A549 (cell line): ENCODE data around the gene TBXA2R. TPM values are rescaled to one million over a fixed set of nuclear protein-coding genes. Genes with fewer than 3 reads are reported as not detected.

ENCODE experiments used
- ATAC-seq, 2 experiments: fragments of 200-7000 bp in 1 of 2; fragments of >200 bp in 1 of 2; cut with Nextera tagmentation in 1 of 2; cut with Tn5 transposase in 1 of 2; 3 replicates each; pipeline versions ENCODE4 v1.8.0 to v1.9.1; 2018 to 2020; ENCODE audit warnings: mild to moderate bottlenecking in 1 of 2, moderate library complexity in 1 of 2
- CTCF ChIA-PET: fragments of 300-600 bp; sonication (Branson Sonifier 250); formaldehyde crosslinking; extraction: SDS; loops from one replicate; lab custom pipeline; 2021; ENCODE audit warnings: antibody characterized with exemption, inconsistent platforms; lab: Yijun Ruan, JAX
- POLR2A ChIA-PET: fragments of 350-600 bp; formaldehyde crosslinking; extraction: SDS; loops from one replicate; lab custom pipeline; 2021; ENCODE audit warnings: antibody characterized with exemption, inconsistent platforms; lab: Yijun Ruan, JAX
- DNase-seq, 2 experiments: peaks; one replicate each; pipeline versions ENCODE4 v3.0.0 to v3.0.0-alpha.2; 2011 to 2016; ENCODE audit warnings: low read depth in 1 of 2, low spot score in 1 of 2
- FAIRE-seq: peaks from 2 replicates; lab custom pipeline; 2011; peaks lifted over from hg19 to GRCh38; lab: Jason Lieb, UNC
- H3K27ac ChIP-seq, 2 experiments: fragments of >200 bp; sonication (Bioruptor Twin); formaldehyde crosslinking; 3 replicates each; pipeline ENCODE4 v1.5.1; 2016 to 2017
- H3K4me1 ChIP-seq: fragments of >200 bp; sonication (Bioruptor Twin); formaldehyde crosslinking; 3 replicates; pipeline ENCODE4 v1.6.1; 2016
- H3K4me2 ChIP-seq: fragments of >200 bp; sonication (Bioruptor Twin); formaldehyde crosslinking; 3 replicates; pipeline ENCODE4 v1.6.1; 2016
- H3K4me3 ChIP-seq: fragments of >200 bp; sonication (Bioruptor Twin); formaldehyde crosslinking; 3 replicates; pipeline ENCODE4 v1.5.1; 2016
- H3K9me3 ChIP-seq: fragments of >200 bp; sonication (Bioruptor Twin); formaldehyde crosslinking; 3 replicates; pipeline ENCODE4 v1.6.1; 2016
- BHLHE40 ChIP-seq: IDR thresholded peaks from 2 replicates; pipeline ENCODE4 v1.6.1; 2012; ENCODE audit warnings: low read depth, low read length, inconsistent platforms
- CEBPB ChIP-seq, 2 experiments: fragments of >200 bp in 1 of 2; sonication (Bioruptor Twin) in 1 of 2; formaldehyde crosslinking in 1 of 2; IDR thresholded peaks; 2 replicates each; pipeline ENCODE4 v1.6.1; 2012 to 2016
- CHD2 ChIP-seq: fragments of 150-350 bp; IDR thresholded peaks from 2 replicates; pipeline ENCODE4 v1.6.1; 2014; ENCODE audit warnings: low read length; ENCODE audit not compliant: partially characterized antibody
- CHD4 ChIP-seq: fragments of 200-600 bp; sonication (generic); IDR thresholded peaks from 2 replicates; pipeline ENCODE4 v1.6.1; 2016; ENCODE audit warnings: antibody characterized with exemption, mild to moderate bottlenecking, borderline replicate concordance
- EP300 ChIP-seq, 2 experiments: fragments of >200 bp; sonication (Bioruptor Twin); formaldehyde crosslinking; IDR thresholded peaks; 2 replicates in 1 of 2; 3 replicates in 1 of 2; pipeline ENCODE4 v1.6.1; 2016 to 2017
- ESRRA ChIP-seq: fragments of 150-350 bp; IDR thresholded peaks from 2 replicates; pipeline ENCODE4 v1.6.1; 2014; ENCODE audit warnings: mild to moderate bottlenecking, low read length, borderline replicate concordance
- GATA3 ChIP-seq: IDR thresholded peaks from 2 replicates; pipeline ENCODE4 v1.6.1; 2012; ENCODE audit warnings: borderline replicate concordance
- HOXB5 ChIP-seq: fragments of 250-450 bp; sonication (Bioruptor Pico); IDR thresholded peaks from 2 replicates; pipeline ENCODE4 v1.5.0; 2020; ENCODE audit warnings: mild to moderate bottlenecking, moderate library complexity
- JUN ChIP-seq, 2 experiments: fragments of >200 bp; sonication (Bioruptor Twin); formaldehyde crosslinking; IDR thresholded peaks; 2 replicates in 1 of 2; 3 replicates in 1 of 2; pipeline ENCODE4 v1.6.1; 2016 to 2017
- KDM5A ChIP-seq: fragments of 200-600 bp; sonication (generic); IDR thresholded peaks from 2 replicates; pipeline ENCODE4 v1.6.1; 2016; ENCODE audit warnings: antibody characterized with exemption, mild to moderate bottlenecking
- MAZ ChIP-seq: fragments of 150-350 bp; IDR thresholded peaks from 2 replicates; pipeline ENCODE4 v1.6.1; 2014; ENCODE audit warnings: antibody characterized with exemption, low read depth, low read length, borderline replicate concordance
- NR3C1 ChIP-seq: fragments of >200 bp; sonication (Bioruptor Twin); formaldehyde crosslinking; IDR thresholded peaks from 3 replicates; pipeline ENCODE4 v1.6.1; 2017
- RAD21 ChIP-seq, 2 experiments: fragments of >200 bp in 1 of 2; sonication (Bioruptor Twin) in 1 of 2; formaldehyde crosslinking in 1 of 2; IDR thresholded peaks in 1 of 2; conservative IDR thresholded peaks in 1 of 2; 2 replicates in 1 of 2; 3 replicates in 1 of 2; pipeline ENCODE4 v1.6.1; 2012 to 2018; ENCODE audit warnings: inconsistent platforms in 1 of 2
- RCOR1 ChIP-seq: fragments of 150-350 bp; IDR thresholded peaks from 2 replicates; pipeline ENCODE4 v1.6.1; 2014; ENCODE audit warnings: antibody characterized with exemption, low read length, low read depth
- RFX5 ChIP-seq: fragments of 450-650 bp; IDR thresholded peaks from 2 replicates; pipeline ENCODE4 v1.7.1; 2014; ENCODE audit warnings: antibody characterized with exemption, mild to moderate bottlenecking, moderate library complexity
- SMC3 ChIP-seq: fragments of >200 bp; sonication (Bioruptor Twin); formaldehyde crosslinking; IDR thresholded peaks from 3 replicates; pipeline ENCODE4 v1.6.1; 2018; ENCODE audit warnings: inconsistent platforms
- TFCP2L1 ChIP-seq: fragments of 250-450 bp; sonication (Bioruptor Pico); IDR thresholded peaks from 2 replicates; pipeline ENCODE4 v1.5.0; 2021; ENCODE audit warnings: mild to moderate bottlenecking
- ZFP36 ChIP-seq: fragments of 450-650 bp; IDR thresholded peaks from 2 replicates; pipeline ENCODE4 v1.6.1; 2014; ENCODE audit warnings: borderline replicate concordance; ENCODE audit not compliant: partially characterized antibody
- ZSCAN20 ChIP-seq: fragments of 250-450 bp; sonication (Bioruptor Pico); IDR thresholded peaks from 2 replicates; pipeline ENCODE4 v1.8.0; 2022; ENCODE audit warnings: mild to moderate bottlenecking, moderate library complexity
- WGBS: methylation state at CpG from one replicate; pipeline ENCODE4 v1.1.6; 2017; ENCODE audit errors: missing lambda C conversion rate; 5-methylcytosine and 5-hydroxymethylcytosine counted together
- polyA plus RNA-seq, 4 experiments: library from polyadenylated mRNA; depleted of rRNA in 3 of 4; stranded (reverse); fragments of >200 nt; fragmentation: RNase III in 1 of 4; extraction: RNeasy Plus Mini Kit Qiagen cat#74134 plus additional on column Dnase treatment in 1 of 4; gene quantifications; 2 replicates in 3 of 4; 3 replicates in 1 of 4; pipeline ENCODE4 v1.2.3, GENCODE V29; 2011 to 2017
- TF ChIP-seq, protein P1 (sequence below): IDR thresholded peaks from 2 replicates; pipeline ENCODE4 v1.6.1; 2012; ENCODE audit warnings: low read depth, borderline replicate concordance
- TF ChIP-seq, protein P2 (sequence below): IDR thresholded peaks from 2 replicates; pipeline ENCODE4 v1.6.1; 2012
- TF ChIP-seq, protein P3 (sequence below): fragments of 250-450 bp; sonication (Bioruptor Pico); IDR thresholded peaks from 2 replicates; pipeline ENCODE4 v1.5.0; 2021; ENCODE audit warnings: mild to moderate bottlenecking, moderate library complexity, borderline replicate concordance

TBXA2R gene
- polyA plus RNA-seq, 2 of the 4 experiments (the other 2 are of a cell fraction): 0.13 to 0.49 TPM

DNA sequence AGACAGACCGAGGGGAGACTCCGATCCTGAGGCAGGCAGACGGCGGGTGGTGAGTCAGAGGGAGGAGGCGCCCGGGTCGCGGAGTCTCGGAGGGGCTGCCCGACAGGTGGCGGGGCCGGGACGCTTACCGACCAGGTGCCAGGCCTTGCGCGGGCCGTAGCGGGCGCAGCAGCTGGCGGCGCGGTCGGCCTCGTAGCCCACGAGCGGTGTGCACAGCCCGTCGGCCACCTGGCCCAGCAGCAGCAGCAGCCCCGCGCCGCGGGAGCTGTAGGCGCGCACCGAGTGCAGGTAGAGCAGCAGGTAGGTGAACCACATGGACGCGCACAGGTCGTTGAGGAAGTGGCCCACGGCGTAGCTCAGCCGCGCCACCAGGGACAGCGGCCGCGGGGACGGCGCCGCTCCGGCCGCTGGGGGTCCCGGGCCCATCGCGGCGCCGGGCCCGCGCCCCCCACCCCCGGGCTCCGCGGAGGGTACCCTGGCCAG, 49.7 kb downstream of the TBXA2R start:
- Histone ChIP-seq H3K4me1 (peaks cover 28% of the 10 kb centered on the region), H3K27ac (peak overlapping the region; percentile 89 to 100)

DNA sequence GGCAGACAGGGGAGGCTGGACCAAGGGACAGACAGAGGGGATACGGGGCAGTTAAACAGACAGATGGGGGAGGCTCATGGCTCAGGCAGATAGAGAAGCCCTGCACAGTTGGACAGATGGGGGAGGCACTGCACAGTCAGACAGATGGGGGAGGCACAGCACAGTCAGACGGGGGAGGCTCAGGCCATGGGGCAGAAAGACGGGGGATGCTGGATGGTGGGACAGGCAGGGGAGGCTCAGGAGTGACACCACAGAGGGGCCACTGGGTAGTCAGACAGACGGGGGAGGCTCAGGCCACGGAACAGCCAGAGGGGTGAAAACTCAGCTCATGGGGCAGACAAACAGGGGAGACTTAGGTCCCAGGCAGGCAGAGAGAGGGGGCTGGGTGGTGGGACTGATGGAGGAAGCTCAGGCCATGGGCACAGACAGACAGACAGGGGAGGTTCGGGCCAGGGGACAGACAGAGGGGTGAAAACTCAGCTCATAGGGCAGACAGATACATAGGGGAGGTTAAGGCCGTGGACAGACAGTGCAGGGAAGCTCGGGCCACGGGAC, 50.2 kb downstream of the TBXA2R start:
- peak overlapping the region; percentile 89 to 100 for H3K27ac ChIP-seq
- POLR2A ChIA-PET: interaction anchor here (1.0 to 2.6 kb wide), 2 partner anchors 9 to 17 kb away, joined by 3 to 14 read pairs; no protein-coding TSS in a partner anchor
- 14% methylated on average over 8 of the region's 9 CpGs for WGBS

More for the DNA sequence above, 49.7 kb downstream of the TBXA2R start:
- no peak for FAIRE-seq
- CTCF ChIA-PET: interaction anchor here (0.9 to 10.0 kb wide), 12 partner anchors 8 to 104 kb away, joined by 3 to 70 read pairs (median 4); partner anchors contain the start of gene HMG20B
- Histone ChIP-seq H3K4me3 (peak overlapping the region; percentile 87), H3K4me2 (peak overlapping the region; percentile 98), H3K9me3 (no peaks in the 10 kb centered on the region)
- POLR2A ChIA-PET: interaction anchor here (1.0 to 2.6 kb wide), 3 partner anchors 9 to 17 kb away, joined by 3 to 14 read pairs (median 4); no protein-coding TSS in a partner anchor
- TF ChIP-seq CEBPB (IDR thresholded peaks at IDR 0.05): no peak
- TF ChIP-seq CHD4: no peak
- 0 out of 5 replicates have a peak, but pooled peaks of 1 of the 2 experiments have one; percentile 15 for TF ChIP-seq RAD21 (conservative IDR thresholded peaks at IDR 0.05 in 1 of 2, IDR thresholded peaks at IDR 0.05 in 1 of 2)
- no peak for TF ChIP-seq KDM5A
- TF ChIP-seq, all 56 proteins: peak for 1
- DNase-seq: peak in 1 of 2 experiments; percentile 46
- peak; percentile 12 to 43; a peak in 4 of 6 replicates for ATAC-seq
- WGBS: 0% methylated on average over 1 of the region's 60 CpGs

DNA sequence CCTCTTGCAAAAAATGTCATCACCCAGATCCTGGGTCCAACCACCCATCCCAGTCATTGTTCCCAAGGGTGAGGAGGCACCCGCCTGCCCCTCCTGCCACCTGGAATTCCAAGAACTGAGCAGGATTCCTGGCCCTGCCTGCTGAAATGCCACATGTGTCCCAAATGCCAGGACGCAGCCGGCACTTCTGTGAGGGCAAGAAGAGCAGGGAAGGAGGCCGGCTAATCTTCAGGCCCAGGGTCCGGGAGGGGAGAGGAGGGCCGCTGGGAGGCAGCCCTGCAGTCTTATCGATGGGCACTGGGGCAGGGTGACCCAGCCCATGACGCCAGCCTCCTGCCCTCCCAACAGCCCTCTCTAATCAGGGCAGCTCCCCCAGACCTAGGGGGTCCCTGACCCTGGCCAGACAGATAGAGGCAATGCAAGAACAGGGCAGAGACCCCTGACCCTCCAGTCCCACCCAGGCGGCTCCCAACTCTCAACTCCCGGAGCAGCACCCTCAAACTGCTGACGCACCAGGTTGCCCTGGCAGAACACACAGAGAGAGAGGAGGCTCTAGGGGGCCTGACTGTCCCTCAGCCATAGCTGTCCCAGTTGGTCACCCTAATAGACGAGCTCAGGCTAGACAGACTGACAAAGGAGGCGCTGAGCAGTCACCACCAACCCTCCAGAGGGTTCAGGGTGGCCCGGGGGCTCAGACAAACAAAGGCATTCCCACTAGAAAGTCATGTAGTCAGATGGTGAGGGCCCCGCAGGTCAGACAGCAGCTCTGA, 50.8 kb downstream of the TBXA2R start:
- no peak for FAIRE-seq
- Histone ChIP-seq H3K4me3 (peak overlapping the region; percentile 87), H3K4me2 (peak overlapping the region; percentile 98), H3K4me1 (peaks cover 22% of the 10 kb centered on the region), H3K9me3 (no peaks in the 10 kb centered on the region), H3K27ac (peak overlapping the region; percentile 89 to 100; a peak in 4 of 6 replicates)
- ChIA-PET CTCF (interaction anchor here (0.7 to 10.0 kb wide), 8 partner anchors 10 to 68 kb away, joined by 3 to 70 read pairs (median 4); partner anchors contain the start of gene HMG20B), POLR2A (interaction anchor here (1.0 to 2.6 kb wide), 2 partner anchors 8 to 18 kb away, joined by 3 to 14 read pairs; no protein-coding TSS in a partner anchor)
- DNase-seq: no peak
- WGBS: 80% methylated on average over 7 of the region's 15 CpGs
- no peak for ATAC-seq
- no peak for TF ChIP-seq CHD4
- no peak for TF ChIP-seq EP300 (IDR thresholded peaks at IDR 0.05)
- no peak for TF ChIP-seq MAZ
- no peak for TF ChIP-seq RFX5
- no peak for TF ChIP-seq ZSCAN20 (CRISPR knock-in tag)
- TF ChIP-seq SMC3: no peak
- TF ChIP-seq, protein P1, sequence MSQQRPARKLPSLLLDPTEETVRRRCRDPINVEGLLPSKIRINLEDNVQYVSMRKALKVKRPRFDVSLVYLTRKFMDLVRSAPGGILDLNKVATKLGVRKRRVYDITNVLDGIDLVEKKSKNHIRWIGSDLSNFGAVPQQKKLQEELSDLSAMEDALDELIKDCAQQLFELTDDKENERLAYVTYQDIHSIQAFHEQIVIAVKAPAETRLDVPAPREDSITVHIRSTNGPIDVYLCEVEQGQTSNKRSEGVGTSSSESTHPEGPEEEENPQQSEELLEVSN: no peak
- no peak for TF ChIP-seq NR3C1
- no peak for TF ChIP-seq TFCP2L1
- no peak for TF ChIP-seq CHD2
- TF ChIP-seq KDM5A: no peak
- TF ChIP-seq, protein P2, sequence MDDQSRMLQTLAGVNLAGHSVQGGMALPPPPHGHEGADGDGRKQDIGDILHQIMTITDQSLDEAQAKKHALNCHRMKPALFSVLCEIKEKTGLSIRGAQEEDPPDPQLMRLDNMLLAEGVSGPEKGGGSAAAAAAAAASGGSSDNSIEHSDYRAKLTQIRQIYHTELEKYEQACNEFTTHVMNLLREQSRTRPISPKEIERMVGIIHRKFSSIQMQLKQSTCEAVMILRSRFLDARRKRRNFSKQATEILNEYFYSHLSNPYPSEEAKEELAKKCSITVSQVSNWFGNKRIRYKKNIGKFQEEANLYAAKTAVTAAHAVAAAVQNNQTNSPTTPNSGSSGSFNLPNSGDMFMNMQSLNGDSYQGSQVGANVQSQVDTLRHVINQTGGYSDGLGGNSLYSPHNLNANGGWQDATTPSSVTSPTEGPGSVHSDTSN: no peak
- no peak for TF ChIP-seq HOXB5
- no peak for TF ChIP-seq JUN (IDR thresholded peaks at IDR 0.05)
- TF ChIP-seq ESRRA: no peak
- no peak for TF ChIP-seq BHLHE40
- TF ChIP-seq GATA3: no peak
- TF ChIP-seq RCOR1: no peak

More for the DNA sequence above, 50.2 kb downstream of the TBXA2R start:
- Histone ChIP-seq H3K4me3 (peak overlapping the region; percentile 87), H3K4me2 (peak overlapping the region; percentile 98)
- no peak; a peak in 1 of 6 replicates for ATAC-seq
- CTCF ChIA-PET: interaction anchor here (0.7 to 10.0 kb wide), 11 partner anchors 9 to 67 kb away, joined by 3 to 70 read pairs (median 4); partner anchors contain the start of gene HMG20B
- peak; percentile 88 for TF ChIP-seq ZFP36
- TF ChIP-seq, protein P3, sequence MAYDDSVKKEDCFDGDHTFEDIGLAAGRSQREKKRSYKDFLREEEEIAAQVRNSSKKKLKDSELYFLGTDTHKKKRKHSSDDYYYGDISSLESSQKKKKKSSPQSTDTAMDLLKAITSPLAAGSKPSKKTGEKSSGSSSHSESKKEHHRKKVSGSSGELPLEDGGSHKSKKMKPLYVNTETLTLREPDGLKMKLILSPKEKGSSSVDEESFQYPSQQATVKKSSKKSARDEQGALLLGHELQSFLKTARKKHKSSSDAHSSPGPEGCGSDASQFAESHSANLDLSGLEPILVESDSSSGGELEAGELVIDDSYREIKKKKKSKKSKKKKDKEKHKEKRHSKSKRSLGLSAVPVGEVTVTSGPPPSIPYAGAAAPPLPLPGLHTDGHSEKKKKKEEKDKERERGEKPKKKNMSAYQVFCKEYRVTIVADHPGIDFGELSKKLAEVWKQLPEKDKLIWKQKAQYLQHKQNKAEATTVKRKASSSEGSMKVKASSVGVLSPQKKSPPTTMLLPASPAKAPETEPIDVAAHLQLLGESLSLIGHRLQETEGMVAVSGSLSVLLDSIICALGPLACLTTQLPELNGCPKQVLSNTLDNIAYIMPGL (CRISPR knock-in tag): no peak
- TF ChIP-seq, all 56 proteins: peak for 1
- DNase-seq (no peak), FAIRE-seq (no peak)
- H3K9me3 ChIP-seq: no peaks in the 10 kb centered on the region
- peaks cover 22% of the 10 kb centered on the region for H3K4me1 ChIP-seq
